Measurements from ENCODE around the gene EOLA1. TPM values are rescaled to one million over a fixed set of nuclear protein-coding genes. Genes with fewer than 3 reads are reported as not detected.

EOLA1 gene
- total RNA-seq, 1 experiment from 2014 or later = 7.9 TPM

GRCh38 chrX:149512225-149512885 is 28.5 kb upstream of the EOLA1 start:
- Histone ChIP-seq H2AFZ (ENCODE audit: low read length) (no peak overlapping the region), H2BK5ac (ENCODE audit: insufficient read length, low read length) (no peak overlapping the region), H3K4me2 (ENCODE audit: insufficient read depth, insufficient read length, low read length) (no peak overlapping the region), H3K79me1 (ENCODE audit: insufficient read depth, low read depth, low read length, poor library complexity, severe bottlenecking) (no peaks in the 10 kb centered on the region), H2BK120ac (ENCODE audit: low read depth, low read length, poor library complexity, severe bottlenecking) (no peak overlapping the region), H3K9me3 (ENCODE audit: control insufficient read depth, low read depth, low read length) (peaks cover 53% of the 10 kb centered on the region), H3K56ac (ENCODE audit: insufficient read length, low read depth, low read length) (no peak overlapping the region), H3K27me3 (ENCODE audit: insufficient read depth, low read length) (no peaks in the 10 kb centered on the region), H3K18ac (ENCODE audit: insufficient read length, low read depth, low read length) (no peak overlapping the region), H3K23me2 (ENCODE audit: insufficient read length, low read depth, low read length, poor library complexity, severe bottlenecking) (no peaks in the 10 kb centered on the region), H2BK15ac (ENCODE audit: low read depth, low read length) (no peak overlapping the region), H3K4ac (ENCODE audit: low read depth, low read length) (no peak overlapping the region), H2AK5ac (ENCODE audit: insufficient read length, low read length) (no peak overlapping the region), H3K9ac (ENCODE audit: extremely low read depth, insufficient read length, low read length) (no peak overlapping the region), H2BK12ac (ENCODE audit: insufficient read length, low read depth, low read length) (no peak overlapping the region), H3K27ac (ENCODE audit: insufficient read length, low read depth, low read length) (no peak overlapping the region), H4K5ac (ENCODE audit: insufficient read length, low read depth, low read length) (no peak overlapping the region), H3K23ac (ENCODE audit: insufficient read length, low read depth, low read length) (no peak overlapping the region), H3T11ph (ENCODE audit: low read length) (no peak overlapping the region), H3K4me1 (ENCODE audit: insufficient read depth, low read length) (no peaks in the 10 kb centered on the region), H3K14ac (ENCODE audit: insufficient read depth, low read length) (no peak overlapping the region), H3K79me2 (ENCODE audit: insufficient read depth, low read length) (no peaks in the 10 kb centered on the region), H4K91ac (ENCODE audit: insufficient read length, low read depth, low read length) (no peak overlapping the region), H2BK20ac (ENCODE audit: low read depth, low read length, poor library complexity, severe bottlenecking) (no peak overlapping the region), H4K8ac (replicated peaks; ENCODE audit: insufficient read length, low read depth, low read length) (no peak overlapping the region), H4K20me1 (ENCODE audit: control insufficient read depth, insufficient read depth, insufficient read length) (no peaks in the 10 kb centered on the region)
- Mint-ChIP-seq H3K27ac (no peak overlapping the region), H3K4me1 (peaks cover 14 to 16% of the 10 kb centered on the region in 2 experiments), H3K9me3 (peaks cover 69 to 73% of the 10 kb centered on the region in 2 experiments), H3K27me3 (ENCODE audit: low read depth) (peaks cover 6% of the 10 kb centered on the region), H3K36me3 (ENCODE audit: insufficient read depth in 1 of 3, low read depth in 3 of 3) (peaks cover 1 to 8% (median 4%) of the 10 kb centered on the region in 3 experiments; a peak in 4 of 7 replicates), H3K4me3 (no peak overlapping the region)
- DNase-seq = peak; percentile 71
- TF ChIP-seq, protein P1, sequence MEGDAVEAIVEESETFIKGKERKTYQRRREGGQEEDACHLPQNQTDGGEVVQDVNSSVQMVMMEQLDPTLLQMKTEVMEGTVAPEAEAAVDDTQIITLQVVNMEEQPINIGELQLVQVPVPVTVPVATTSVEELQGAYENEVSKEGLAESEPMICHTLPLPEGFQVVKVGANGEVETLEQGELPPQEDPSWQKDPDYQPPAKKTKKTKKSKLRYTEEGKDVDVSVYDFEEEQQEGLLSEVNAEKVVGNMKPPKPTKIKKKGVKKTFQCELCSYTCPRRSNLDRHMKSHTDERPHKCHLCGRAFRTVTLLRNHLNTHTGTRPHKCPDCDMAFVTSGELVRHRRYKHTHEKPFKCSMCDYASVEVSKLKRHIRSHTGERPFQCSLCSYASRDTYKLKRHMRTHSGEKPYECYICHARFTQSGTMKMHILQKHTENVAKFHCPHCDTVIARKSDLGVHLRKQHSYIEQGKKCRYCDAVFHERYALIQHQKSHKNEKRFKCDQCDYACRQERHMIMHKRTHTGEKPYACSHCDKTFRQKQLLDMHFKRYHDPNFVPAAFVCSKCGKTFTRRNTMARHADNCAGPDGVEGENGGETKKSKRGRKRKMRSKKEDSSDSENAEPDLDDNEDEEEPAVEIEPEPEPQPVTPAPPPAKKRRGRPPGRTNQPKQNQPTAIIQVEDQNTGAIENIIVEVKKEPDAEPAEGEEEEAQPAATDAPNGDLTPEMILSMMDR (conservative IDR thresholded peaks at IDR 0.05) = peak; percentile 70
- no CpG with 5 or more reads among the region's 4 CpGs for WGBS (ENCODE audit: extremely low coverage, insufficient read length, low lambda C conversion rate)

Data from H9 (cell line).